Hindlimb muscle (tissue), 1 donor: ENCODE data around the gene RHOBTB1. TPM values are rescaled to one million over a fixed set of nuclear protein-coding genes. Genes with fewer than 3 reads are reported as not detected.
"Not testable (repeated sequence)": the region's sequence is repeated elsewhere in the genome, so short reads cannot be mapped to it uniquely, and the experiment has no call there.

ENCODE experiments used
- DNase-seq: peaks from one replicate; pipeline ENCODE4 v3.0.0-alpha.2; 2013
- polyA plus RNA-seq: library from polyadenylated mRNA; unstranded; fragments of 120-200 nt; gene quantifications from one replicate; pipeline ENCODE4 v1.2.1, GENCODE V29; 2013; ENCODE audit not compliant: insufficient read length

RHOBTB1 gene
- polyA plus RNA-seq: 21.3 TPM

GRCh38 chr10:60944058-60944909, at the start of gene RHOBTB1:
TSS of gene RHOBTB1 (minus strand) at chr10:60944185. CDS start at chr10:60911542, 32,643 bp downstream.
- DNase-seq: peak; percentile 84

- no peak for DNase-seq
Observed at GRCh38 chr10:60992636-60993035, 48.7 kb upstream of the RHOBTB1 start.

GRCh38 chr10:60990663-60991062, 46.7 kb upstream of the RHOBTB1 start:
- no peak for DNase-seq

- DNase-seq: no peak
Observed at GRCh38 chr10:60989400-60989876, 45.5 kb upstream of the RHOBTB1 start.

GRCh38 chr10:60986791-60987190, 42.8 kb upstream of the RHOBTB1 start:
- no peak for DNase-seq

GRCh38 chr10:60985951-60986350, 42.0 kb upstream of the RHOBTB1 start:
- no peak for DNase-seq

GRCh38 chr10:60980997-60981396, 37.0 kb upstream of the RHOBTB1 start:
- DNase-seq: no peak

GRCh38 chr10:60979667-60980104, 35.7 kb upstream of the RHOBTB1 start:
- DNase-seq: no peak

- DNase-seq: no peak
Observed at GRCh38 chr10:60978287-60979115, 34.5 kb upstream of the RHOBTB1 start.

GRCh38 chr10:60977161-60978122, 33.5 kb upstream of the RHOBTB1 start:
- no peak for DNase-seq

- no peak for DNase-seq
Observed at GRCh38 chr10:60976687-60977086, 32.7 kb upstream of the RHOBTB1 start.

GRCh38 chr10:60975716-60976115, 31.7 kb upstream of the RHOBTB1 start:
- DNase-seq: no peak

- no peak for DNase-seq
Observed at GRCh38 chr10:60974463-60975149, 30.6 kb upstream of the RHOBTB1 start.

- no peak for DNase-seq
Observed at GRCh38 chr10:60973086-60973485, 29.1 kb upstream of the RHOBTB1 start.

GRCh38 chr10:60972181-60972580, 28.2 kb upstream of the RHOBTB1 start:
- not testable (repeated sequence) for DNase-seq

GRCh38 chr10:60970526-60970925, 26.5 kb upstream of the RHOBTB1 start:
- no peak for DNase-seq

- DNase-seq: no peak
Observed at GRCh38 chr10:60968504-60968903, 24.5 kb upstream of the RHOBTB1 start.

GRCh38 chr10:60967854-60968484, 24.0 kb upstream of the RHOBTB1 start:
- no peak for DNase-seq

- DNase-seq: no peak
Observed at GRCh38 chr10:60967260-60967659, 23.3 kb upstream of the RHOBTB1 start.

- DNase-seq: no peak
Observed at GRCh38 chr10:60965696-60966095, 21.7 kb upstream of the RHOBTB1 start.
